Activated naive CD4-positive, alpha-beta T cell treated with anti-CD3 and anti-CD28 coated beads, Interleukin-2, amount 50 U/mL, for 24 hours (primary cell): ENCODE measurements around the gene TMEM218.
A peak's percentile ranks its signal among the peaks of the same experiment; 100 is the strongest.
"Not testable (repeated sequence)": the region's sequence is repeated elsewhere in the genome, so short reads cannot be mapped to it uniquely, and the experiment has no call there.

Source experiments
- H3K27ac Mint-ChIP-seq: one replicate; pipeline ENCODE4 v1.8.0; 2021; ENCODE audit warnings: mild to moderate bottlenecking, mixed read lengths
- H3K27me3 Mint-ChIP-seq: one replicate; pipeline ENCODE4 v1.8.0; 2021; ENCODE audit warnings: mixed read lengths
- H3K36me3 Mint-ChIP-seq: one replicate; pipeline ENCODE4 v1.8.0; 2021; ENCODE audit warnings: mixed read lengths
- H3K4me1 Mint-ChIP-seq: one replicate; pipeline ENCODE4 v1.8.0; 2021; ENCODE audit warnings: mixed read lengths
- H3K4me3 Mint-ChIP-seq: one replicate; pipeline ENCODE4 v1.8.0; 2021; ENCODE audit warnings: mild to moderate bottlenecking, mixed read lengths
- H3K9me3 Mint-ChIP-seq: one replicate; pipeline ENCODE4 v1.8.0; 2021; ENCODE audit warnings: mixed read lengths

The TMEM218 gene

DNA sequence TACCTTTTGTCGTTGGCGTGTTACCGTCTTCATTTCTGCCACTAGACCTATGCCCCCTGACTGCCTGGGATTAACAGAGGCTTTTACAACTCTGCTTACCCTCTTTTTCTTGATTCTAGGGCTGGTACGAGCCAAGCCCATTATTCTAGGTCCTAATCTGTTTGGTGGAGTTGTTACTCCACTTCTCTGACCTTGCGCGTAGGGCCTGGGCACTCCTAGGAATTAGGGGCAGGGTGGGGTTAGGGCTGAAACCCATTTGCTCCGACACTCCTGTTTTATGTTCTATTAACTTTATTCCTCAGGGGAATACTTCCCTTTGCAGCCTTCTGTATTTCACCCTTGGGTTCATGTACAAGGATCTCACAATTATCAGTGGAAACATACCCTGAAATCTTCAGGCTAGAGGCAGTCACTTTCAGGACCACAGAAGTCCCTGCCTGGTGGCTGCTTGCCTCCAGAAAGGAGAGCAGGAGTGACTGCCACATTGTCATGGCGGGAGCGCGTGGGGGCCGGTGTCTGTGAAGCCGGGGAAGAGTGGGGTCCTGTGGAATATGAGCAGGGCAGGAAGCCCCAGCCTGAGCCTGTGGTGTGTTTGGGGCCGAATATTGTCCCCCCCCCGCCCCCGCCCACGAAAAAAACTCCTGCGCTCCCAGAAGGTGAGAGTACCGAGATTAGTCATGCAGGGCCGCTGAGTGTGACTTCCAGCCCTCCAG, 49.1 kb downstream of the TMEM218 start:
- no peak overlapping the region for H3K27ac Mint-ChIP-seq
- H3K4me1 Mint-ChIP-seq: peaks cover 6% of the 10 kb centered on the region
- H3K36me3 Mint-ChIP-seq: no peaks in the 10 kb centered on the region
- peak overlapping the region; percentile 86 for H3K4me3 Mint-ChIP-seq
- H3K9me3 Mint-ChIP-seq: no peaks in the 10 kb centered on the region
- H3K27me3 Mint-ChIP-seq: peaks cover 28% of the 10 kb centered on the region

DNA sequence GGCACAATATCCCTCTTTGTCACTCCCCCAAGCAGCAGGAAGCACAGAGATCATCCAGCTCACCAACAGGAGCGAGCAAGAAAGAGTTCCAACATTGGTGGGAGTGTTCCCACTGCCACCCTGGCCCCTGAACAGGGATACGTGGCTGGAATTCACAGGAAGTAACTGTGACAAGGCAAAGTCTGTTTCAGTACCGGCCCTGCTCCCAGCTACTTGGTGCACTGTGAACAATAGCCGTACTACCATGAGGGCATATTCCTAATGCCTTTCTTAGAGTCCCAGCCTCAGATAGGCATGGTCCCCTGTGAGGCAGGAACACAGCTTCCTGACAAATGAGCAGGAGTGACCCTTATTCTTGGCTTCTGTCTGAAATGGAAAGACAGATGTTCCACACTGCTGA, 50.1 kb downstream of the TMEM218 start:
- Mint-ChIP-seq H3K27ac (no peak overlapping the region), H3K4me3 (no peak overlapping the region), H3K27me3 (peaks cover 25% of the 10 kb centered on the region), H3K36me3 (no peaks in the 10 kb centered on the region), H3K9me3 (no peaks in the 10 kb centered on the region), H3K4me1 (peaks cover 6% of the 10 kb centered on the region)

GRCh38 chr11:125057693-125058016, 53.8 kb downstream of the TMEM218 start:
- H3K27ac Mint-ChIP-seq: no peak overlapping the region
- H3K9me3 Mint-ChIP-seq: no peaks in the 10 kb centered on the region
- H3K36me3 Mint-ChIP-seq: no peaks in the 10 kb centered on the region
- H3K4me3 Mint-ChIP-seq: no peak overlapping the region
- peaks cover 3% of the 10 kb centered on the region for H3K4me1 Mint-ChIP-seq
- H3K27me3 Mint-ChIP-seq: peaks cover 6% of the 10 kb centered on the region

DNA sequence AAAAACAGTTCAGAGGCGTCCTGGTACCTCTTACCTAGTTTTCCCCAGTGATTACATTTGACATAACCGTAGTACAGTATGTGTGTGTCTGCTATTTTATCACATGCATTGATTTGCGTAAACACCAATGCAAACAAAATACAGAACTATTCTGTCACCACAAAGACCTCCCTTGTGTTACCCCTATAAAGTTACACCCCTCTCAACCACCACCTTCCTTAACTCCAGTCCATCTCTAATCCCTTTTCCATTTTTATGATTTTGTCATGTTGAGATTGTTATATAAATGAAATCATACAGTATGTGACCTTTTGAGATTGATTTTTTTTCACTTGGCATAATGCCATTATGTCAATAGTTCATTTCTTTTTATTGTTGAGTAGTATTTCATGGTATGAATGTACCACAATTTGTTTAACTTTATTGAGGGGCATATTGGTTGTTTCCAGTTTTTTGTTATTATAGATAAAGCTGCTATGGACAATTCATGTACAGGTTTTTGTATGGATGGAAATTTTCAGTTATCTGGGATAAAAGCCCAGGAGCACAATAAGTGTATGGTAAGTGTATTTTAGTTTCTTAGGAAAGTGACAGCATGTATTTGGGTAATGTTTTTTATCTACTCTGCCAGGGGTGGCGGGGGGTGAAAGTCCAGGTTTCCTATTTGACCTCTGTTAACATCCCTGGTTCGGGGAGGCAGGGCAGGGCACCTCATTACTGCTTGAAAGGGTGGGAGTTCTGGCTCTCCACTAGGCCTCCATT, 54.3 kb downstream of the TMEM218 start:
- Mint-ChIP-seq H3K27me3 (peaks cover 4% of the 10 kb centered on the region), H3K9me3 (no peaks in the 10 kb centered on the region)

GRCh38 chr11:125056111-125056510, 55.3 kb downstream of the TMEM218 start:
- not testable (repeated sequence) for H3K4me1 Mint-ChIP-seq, H3K9me3 Mint-ChIP-seq, H3K27ac Mint-ChIP-seq, H3K27me3 Mint-ChIP-seq, H3K36me3 Mint-ChIP-seq, H3K4me3 Mint-ChIP-seq

More for the DNA sequence above, 54.3 kb downstream of the TMEM218 start:
- no peaks in the 10 kb centered on the region for H3K4me1 Mint-ChIP-seq
- H3K36me3 Mint-ChIP-seq: no peaks in the 10 kb centered on the region
- H3K4me3 Mint-ChIP-seq: no peak overlapping the region
- H3K27ac Mint-ChIP-seq: no peak overlapping the region

DNA sequence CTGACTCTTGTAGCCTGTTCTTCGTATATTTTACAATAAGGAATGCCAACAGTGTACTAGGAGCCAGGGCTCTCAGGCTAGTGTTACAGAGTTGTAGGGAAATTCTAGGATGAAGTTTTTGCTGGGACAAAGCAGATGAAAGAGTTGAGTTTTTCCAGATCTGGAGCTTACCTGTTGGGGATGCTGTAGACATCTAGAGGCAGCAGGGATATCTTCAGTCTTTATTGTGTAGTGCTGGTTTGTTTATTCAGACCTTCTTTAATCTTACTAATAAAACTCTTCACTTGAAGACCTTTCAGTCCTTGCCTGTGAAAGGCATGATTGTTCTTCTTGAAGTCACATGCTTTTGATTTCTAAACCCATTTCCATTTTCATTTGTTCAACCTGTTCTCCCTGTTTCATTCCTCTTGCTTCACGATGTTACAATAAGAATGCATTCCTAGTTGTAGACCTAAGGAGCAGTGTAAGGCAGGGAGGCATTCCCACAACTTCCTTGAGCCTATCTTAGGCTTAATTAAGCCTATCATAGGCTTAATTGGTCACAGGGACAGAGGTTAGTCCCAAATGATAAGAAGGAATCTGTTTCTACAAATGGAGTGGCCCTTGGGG, 56.2 kb downstream of the TMEM218 start:
- Mint-ChIP-seq H3K36me3 (no peaks in the 10 kb centered on the region), H3K9me3 (no peaks in the 10 kb centered on the region), H3K27ac (no peak overlapping the region), H3K4me1 (no peaks in the 10 kb centered on the region), H3K27me3 (peaks cover 2% of the 10 kb centered on the region), H3K4me3 (no peak overlapping the region)

DNA sequence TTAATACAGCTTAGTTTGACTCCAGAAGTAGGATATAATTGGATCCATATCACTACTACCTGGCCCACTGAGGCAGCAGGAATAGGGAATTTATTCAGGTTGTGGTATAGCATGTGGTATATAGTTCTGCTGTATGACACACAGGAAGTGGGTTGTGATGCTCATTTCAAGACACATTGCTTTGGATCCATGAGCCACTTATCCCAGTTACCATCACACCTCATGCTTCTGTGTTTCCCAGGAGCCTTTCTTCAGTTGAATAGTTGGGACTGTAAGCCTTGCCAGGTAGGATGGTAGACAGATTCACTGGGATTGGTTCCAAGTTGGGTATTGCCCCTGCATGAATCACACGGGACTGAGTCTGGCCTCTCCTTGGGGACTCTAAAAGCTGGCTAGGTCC, 58.3 kb downstream of the TMEM218 start:
- Mint-ChIP-seq H3K27ac (no peak overlapping the region), H3K9me3 (no peaks in the 10 kb centered on the region), H3K36me3 (no peaks in the 10 kb centered on the region), H3K27me3 (peaks cover 2% of the 10 kb centered on the region), H3K4me1 (no peaks in the 10 kb centered on the region), H3K4me3 (no peak overlapping the region)

GRCh38 chr11:125052047-125052446, 59.4 kb downstream of the TMEM218 start:
- Mint-ChIP-seq H3K36me3 (no peaks in the 10 kb centered on the region), H3K4me3 (no peak overlapping the region), H3K27me3 (peaks cover under 1% of the 10 kb centered on the region), H3K4me1 (no peaks in the 10 kb centered on the region), H3K9me3 (no peaks in the 10 kb centered on the region), H3K27ac (no peak overlapping the region)

DNA sequence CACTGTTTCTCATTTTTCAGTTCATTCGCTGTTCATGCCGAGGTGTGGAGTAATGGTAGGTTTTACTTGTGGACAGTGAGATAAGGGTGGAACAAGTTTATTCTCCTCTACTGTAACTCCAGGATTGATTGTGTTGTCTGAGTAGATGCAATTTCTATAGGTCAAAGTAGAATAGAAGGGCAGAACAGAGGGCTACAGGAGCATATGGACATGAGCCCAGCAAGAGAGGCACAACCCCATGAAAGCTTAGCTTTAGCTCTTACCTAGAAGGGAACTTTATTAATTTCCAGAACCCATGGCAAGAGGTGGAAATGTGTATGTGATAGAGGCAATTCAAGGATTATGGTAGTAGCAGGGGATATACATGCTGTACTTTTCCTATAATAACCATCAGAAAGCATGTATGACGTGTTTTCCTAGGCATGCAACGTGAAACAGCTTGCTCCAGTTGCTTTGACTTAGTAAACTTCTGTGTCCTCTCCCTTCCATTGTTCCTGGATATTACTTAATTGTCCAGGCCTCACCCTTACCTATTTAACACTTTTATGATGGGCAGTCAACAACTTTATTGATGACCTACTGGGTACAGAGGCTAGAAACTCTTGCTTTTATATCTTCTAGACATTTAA, 62.1 kb downstream of the TMEM218 start:
- H3K27ac Mint-ChIP-seq: no peak overlapping the region
- peaks cover 1% of the 10 kb centered on the region for H3K36me3 Mint-ChIP-seq
- no peaks in the 10 kb centered on the region for H3K4me1 Mint-ChIP-seq

More for the DNA sequence above, 62.1 kb downstream of the TMEM218 start:
- Mint-ChIP-seq H3K27me3 (no peaks in the 10 kb centered on the region), H3K9me3 (no peaks in the 10 kb centered on the region), H3K4me3 (no peak overlapping the region)
